TTC549 (cell line): Measurements from ENCODE around the gene RERE.
"Not testable (repeated sequence)": the region's sequence is repeated elsewhere in the genome, so short reads cannot be mapped to it uniquely, and the experiment has no call there.

Source experiments
- FAIRE-seq: peaks from 2 replicates; lab custom pipeline; 2012; peaks lifted over from hg19 to GRCh38; lab: Jason Lieb, UNC

The RERE gene

GRCh38 chr1:8797216-8797615, 20.2 kb downstream of the RERE start:
- no peak for FAIRE-seq

DNA sequence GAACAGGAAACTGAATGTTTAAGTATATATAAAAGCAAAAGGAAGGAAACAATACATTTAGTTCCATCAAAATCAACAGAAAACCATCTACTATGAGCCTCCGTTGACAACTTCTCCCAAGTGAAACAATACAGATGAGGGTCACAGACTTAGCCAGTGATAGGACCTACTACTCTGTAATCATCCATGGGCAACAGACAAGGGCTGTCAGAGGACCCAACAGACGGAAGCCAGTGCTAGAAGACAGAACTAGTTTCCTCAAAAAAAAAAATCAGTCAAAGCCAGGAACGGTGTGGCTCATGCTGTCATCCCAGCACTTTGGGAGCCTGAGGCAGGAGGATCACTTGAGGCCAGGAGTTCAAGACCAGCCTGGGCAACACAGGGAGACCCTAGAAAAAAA, 20.6 kb downstream of the RERE start:
- FAIRE-seq: no peak

DNA sequence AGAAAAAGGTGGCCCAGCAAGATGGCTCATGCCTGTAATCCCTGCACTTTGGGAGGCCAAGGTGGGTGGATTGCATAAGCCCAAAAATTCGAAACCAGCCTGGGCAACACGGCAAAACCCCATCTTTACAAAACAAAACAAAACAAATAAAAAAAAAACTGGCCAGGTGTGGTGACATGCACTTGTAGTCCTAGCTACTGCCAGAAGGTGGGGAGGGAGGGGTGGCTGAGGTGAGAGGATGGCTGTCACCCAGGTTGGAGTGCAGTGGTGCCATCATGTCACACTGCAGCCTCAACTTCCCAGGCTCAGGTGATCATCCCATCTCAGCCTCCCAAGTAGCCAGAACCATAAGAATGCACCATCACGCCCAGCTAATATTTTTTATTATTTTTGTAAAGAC, 22.8 kb downstream of the RERE start:
- FAIRE-seq: no peak

DNA sequence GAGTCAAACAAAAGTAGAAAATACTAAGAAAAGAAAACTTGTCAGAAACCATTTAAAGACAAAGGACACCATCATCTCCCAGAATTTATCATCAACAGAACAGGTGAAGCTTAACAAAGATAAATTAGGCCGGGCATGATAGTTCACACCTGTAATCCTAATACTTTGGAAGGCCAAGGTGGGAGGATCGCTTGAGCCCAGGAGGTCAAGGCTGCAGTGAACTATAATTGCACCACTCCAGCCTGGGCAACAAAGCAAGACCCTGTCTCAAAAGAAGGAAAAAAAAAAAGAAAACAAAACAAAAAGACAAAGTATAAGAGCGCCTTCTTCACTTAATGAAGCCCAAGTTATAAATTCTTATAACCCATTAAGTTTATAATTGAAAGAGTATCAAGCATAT, 25.6 kb downstream of the RERE start:
- FAIRE-seq: no peak

DNA sequence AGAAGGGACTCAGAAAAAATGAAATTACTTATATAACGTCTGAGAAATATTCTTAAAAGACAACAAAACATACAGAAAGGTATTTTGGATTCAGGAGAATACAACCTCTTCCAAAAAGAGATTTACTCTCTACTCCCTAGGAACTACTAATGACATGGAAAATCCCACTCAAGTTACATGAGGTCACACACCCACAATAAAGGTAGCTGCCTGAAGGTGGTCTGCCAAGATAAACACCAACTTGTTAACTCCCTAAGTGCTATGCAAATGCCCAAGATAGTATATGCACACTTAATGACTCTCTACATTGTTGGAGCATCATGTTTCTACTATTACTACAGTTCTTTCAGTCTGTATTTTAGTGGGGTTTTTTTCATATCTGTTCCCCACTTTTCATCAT, 26.5 kb downstream of the RERE start:
- FAIRE-seq: no peak

GRCh38 chr1:8790478-8790877, 27.0 kb downstream of the RERE start:
- no peak for FAIRE-seq

DNA sequence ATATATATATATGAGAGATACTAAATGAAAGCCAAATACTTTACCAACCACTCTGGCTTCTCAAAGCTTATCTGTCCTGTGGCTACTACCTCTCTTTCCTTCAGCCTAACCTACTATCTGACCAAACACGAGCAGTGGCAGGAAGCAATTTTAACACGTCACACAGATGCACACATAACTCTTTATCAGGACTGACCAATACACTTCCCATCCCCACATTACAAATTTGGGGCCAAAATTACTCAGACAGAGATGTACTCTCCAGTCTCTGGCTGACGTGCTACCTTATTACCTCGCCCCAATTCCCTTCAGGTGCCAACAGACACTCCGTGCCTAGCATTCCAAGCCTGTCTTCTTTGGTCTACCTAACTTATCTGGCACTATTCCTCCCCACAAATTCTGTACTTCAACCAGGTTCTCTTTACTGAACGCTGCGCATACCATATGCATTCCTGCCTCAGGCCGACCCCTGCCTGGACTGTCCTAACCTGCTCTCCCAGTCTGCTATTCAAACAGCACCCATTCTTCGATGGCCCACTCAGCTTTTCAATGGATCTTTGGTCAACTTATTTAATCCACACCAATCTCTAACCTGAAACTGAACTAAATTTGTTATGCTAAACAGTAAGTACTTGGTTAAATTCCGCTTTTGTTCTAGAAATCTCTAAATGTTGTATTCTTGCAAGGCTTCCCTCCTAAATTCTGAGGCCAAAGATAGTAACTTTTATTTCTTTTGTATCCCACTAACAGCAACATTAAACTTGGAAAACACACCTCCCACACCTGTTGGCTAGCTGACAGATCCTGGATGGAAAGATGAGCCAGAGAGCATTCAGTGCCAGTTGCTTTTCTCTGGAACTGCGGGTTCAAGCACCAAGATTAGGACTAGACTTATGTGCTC, 27.9 kb downstream of the RERE start:
- FAIRE-seq: no peak

GRCh38 chr1:8787218-8787617, 30.2 kb downstream of the RERE start:
- no peak for FAIRE-seq

- not testable (repeated sequence) for FAIRE-seq
Observed at GRCh38 chr1:8786204-8786603, 31.2 kb downstream of the RERE start.

DNA sequence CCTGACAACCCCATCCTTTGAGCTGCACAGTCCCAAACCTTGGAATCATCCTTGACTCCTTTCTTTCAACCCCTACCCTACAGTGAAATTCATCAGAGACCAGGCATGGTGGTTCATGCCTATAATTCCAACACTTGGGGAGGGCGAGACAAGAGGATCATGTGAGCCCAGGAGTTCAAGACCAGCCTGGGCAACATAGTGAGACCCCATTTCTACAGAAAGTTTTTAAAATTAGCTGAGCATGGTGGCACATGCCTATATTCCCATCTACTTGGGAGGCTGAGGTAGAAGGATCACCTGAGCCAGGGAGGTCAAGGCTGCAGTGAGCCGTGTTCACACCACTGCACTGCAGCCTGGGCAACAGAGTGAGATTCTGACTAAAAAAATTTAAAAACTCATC, 34.5 kb downstream of the RERE start:
- FAIRE-seq: no peak

DNA sequence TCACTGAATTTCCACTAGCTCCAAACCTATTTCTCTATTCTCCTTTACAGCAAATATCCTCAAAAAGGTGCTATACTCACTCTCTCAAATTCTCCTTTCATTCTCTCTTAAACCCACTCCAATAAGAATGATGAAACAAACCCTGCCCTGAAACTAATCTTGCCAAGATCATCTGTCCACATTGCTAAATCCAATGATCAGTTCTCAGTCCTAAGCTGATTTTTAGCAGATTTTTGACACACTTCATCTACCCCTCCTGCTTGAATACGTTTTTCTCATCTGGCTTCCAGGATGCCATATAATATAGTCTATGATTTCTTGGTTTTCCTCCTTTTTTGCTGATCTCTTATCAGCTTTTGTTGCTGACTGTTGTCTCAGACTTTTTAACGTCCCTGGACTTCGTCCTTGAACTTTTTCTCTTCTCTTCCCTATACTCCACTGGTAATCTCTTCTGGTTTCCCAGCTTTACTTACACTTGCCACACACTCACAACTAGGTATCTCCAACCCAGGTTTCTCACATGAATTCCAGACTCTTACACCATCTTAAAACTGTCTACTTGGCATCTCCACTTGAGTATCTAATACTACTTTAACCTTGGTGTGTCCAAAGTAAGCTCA, 35.3 kb downstream of the RERE start:
- FAIRE-seq: no peak

- no peak for FAIRE-seq
Observed at GRCh38 chr1:8780405-8780804, 37.0 kb downstream of the RERE start.

GRCh38 chr1:8777867-8778266, 39.6 kb downstream of the RERE start:
- no peak for FAIRE-seq

GRCh38 chr1:8776104-8776503, 41.3 kb downstream of the RERE start:
- FAIRE-seq: no peak

- FAIRE-seq: no peak
Observed at GRCh38 chr1:8767006-8767405, 50.4 kb downstream of the RERE start.

GRCh38 chr1:8765198-8765597, 52.2 kb downstream of the RERE start:
- FAIRE-seq: no peak

DNA sequence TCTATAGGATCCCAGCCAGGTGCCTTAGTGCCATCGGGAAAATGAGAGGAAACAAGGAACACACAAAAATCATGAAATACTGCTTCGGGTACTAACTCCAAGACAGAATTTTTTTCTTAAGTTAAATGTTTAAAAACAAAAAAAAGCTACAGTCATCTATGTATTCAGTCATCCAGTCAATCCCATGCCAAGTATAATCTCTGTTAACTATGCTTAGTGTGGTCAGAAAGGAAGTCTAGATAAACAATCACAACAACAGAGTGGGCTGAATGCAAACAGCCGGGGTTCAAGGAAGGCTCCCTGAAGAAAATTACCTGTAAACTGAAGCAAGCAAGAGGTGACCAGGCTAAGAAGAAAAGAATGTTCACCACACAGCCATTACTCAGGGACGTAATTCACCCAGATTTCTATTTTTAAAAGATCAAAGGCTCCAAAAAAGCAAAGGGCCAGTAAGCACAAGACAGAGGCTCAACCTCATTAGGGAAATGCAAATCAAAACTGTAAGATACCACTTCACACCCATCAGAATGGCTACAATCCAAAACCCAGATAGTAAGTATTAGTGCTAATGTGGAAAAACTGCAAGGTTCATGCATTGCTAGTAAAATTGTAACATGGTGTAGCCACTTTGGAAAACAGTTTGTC, 53.0 kb downstream of the RERE start:
- no peak for FAIRE-seq

DNA sequence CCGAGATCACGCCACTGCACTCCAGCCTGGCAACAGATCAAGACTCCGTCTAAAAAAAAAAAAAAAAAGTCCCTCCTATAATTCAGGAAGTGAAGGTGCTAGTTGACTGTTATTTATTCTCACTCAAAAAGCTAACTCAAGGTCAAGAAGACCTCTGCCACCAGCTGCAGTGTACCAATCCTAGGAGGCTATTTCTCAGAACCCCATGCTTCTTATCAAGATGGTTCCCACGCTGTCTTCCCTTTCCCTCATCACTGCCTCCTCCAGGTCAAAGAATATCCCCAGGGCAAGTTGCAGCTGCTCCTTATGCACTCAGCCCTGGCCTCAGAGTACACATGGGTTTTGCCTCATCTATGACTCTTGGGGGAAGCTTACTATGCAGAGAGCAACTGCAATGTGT, 53.6 kb downstream of the RERE start:
- FAIRE-seq: no peak

GRCh38 chr1:8754993-8755392, 62.4 kb downstream of the RERE start:
- no peak for FAIRE-seq

DNA sequence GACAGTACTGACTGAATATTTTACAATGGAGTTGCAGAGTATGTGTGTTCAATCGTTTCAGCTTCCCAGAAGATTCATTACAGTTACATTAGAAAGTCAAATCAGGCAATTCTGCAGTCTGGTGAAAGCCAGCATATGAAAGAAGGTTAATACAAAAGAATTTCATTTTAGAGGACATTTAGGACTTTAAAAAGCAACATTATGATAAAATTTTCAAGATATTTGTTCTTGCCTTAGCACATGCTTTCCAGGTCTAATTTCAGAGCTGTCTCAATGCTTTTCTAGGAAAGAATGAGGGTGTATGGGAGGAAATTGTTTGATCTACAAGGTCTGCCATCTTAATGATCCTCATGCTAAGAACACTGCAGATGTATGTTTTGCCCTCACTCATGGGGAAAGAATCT, 63.2 kb downstream of the RERE start:
- no peak for FAIRE-seq

GRCh38 chr1:8753736-8754135, 63.7 kb downstream of the RERE start:
- no peak for FAIRE-seq

- FAIRE-seq: no peak
Observed at GRCh38 chr1:8752921-8753713, 64.3 kb downstream of the RERE start.

DNA sequence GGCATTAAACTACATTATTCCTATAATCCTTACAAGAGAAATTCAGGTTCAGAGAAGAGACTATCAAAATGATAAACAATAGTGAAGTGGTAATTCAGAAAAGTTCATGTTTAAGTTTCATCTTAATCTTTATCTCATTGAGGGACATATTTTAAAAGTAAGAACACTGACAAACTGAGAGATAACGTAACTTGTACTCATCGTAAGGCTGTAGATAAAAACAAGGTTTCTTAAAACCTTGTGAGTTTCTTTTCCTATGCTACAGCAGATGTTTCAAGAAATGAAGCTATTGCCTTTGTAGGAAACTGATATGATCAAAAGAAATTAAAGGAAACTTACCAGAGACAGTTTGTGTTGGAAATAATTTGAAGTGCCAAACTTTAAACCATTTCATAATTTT, 65.0 kb downstream of the RERE start:
- FAIRE-seq: no peak
